GM21526 (cell line): ENCODE data around the gene REL.
A peak's percentile ranks its signal among the peaks of the same experiment; 100 is the strongest.

ENCODE experiments used
- ATAC-seq: cut with Tn5 transposase; IDR thresholded peaks from one replicate; pipeline ENCODE4 v1.9.1; 2021; ENCODE audit warnings: moderate library complexity; ENCODE audit not compliant: unreplicated experiment, low FRiP score

The REL gene

DNA sequence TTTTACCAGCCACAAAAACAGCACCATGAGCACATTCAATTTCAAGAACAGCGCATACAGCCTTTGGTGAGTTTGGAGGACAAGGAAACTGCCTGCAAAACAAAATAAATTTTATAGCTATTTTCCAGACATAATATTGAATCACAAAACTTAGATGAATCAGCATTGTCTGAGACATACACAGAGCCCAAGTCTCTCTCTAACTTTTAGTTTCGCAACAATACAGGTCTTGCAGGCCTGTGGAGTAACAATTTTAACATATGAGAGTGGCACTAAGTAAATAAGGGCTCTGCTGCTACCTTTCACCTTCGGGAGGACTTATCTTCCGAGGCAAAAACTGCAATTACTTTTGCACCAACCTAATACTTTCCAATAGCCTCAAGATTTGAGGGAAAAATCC, 80.1 kb downstream of the REL start:
- ATAC-seq = no peak

DNA sequence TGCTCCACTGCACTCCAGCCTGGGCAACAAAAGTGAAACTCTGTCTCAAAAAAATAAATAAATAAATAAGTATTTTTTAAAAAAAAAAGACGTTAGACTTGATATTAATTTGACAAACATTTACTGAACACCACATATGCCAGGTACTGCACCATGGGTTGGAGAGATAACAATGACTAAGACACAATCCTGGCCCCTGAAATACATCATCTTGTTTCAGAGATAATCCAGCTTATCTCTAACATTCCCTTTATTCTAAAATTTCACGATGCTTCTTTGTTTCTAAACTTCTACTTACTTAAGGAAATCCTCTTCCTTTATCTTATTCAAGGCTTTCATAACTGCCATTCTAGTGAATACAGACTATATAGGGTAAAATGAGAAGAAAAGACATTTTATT, 81.2 kb downstream of the REL start:
- no peak for ATAC-seq

DNA sequence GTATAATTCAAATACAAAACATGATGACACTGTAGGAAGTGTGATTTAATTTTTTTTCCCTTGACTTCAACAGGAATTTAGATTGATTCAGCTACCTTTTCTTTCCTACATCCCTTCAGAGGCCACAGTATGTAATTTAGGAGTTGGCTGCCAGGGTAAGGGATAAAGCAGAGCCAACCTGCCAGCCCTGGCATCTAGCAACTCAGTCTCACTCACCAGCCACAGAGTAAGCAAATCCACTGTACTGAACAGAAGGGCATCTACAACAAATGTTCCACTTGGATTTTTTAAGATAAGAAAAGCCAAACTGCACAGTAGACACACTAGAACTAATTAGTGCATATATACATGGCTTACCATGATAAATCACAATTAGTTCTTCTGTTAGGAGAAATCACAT, 81.8 kb downstream of the REL start:
- ATAC-seq = no peak

DNA sequence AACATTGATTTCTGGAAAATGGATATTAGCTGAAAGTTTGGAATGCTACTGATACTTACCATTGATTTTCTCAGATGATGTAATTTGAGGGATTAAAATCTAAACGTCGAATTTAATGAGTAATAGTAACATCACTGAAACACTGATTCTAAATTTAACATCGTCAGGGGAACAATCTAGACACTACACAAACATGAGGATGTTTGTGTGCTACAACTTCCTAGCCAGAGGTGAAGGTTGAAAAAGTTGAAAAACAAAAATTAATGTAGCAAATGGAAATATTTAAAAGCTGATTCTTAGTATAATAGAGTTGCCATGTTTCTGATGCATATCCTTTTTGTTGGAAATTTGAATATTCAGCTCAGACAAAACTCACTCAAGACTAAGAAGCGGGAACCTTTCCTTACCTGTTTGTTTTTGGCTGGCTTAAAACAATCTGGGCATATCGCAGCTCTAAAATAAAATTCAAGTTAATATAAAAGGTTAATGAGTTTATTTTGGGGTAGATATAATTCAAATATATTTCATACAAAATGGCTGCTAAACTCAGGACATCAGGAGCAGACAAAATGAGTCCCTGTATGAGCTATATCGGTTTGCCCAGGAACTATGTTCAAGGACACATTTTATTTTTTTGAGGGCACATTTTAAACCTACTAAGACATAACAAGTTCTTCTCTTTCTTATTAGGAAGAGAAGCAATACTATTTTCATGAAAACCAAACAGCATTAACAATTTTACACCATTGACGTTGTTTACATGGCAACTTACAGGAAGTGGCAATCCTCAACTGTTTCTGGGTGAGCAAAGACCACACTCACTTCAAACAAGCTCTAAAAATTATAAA, 83.5 kb downstream of the REL start:
- ATAC-seq = no peak

DNA sequence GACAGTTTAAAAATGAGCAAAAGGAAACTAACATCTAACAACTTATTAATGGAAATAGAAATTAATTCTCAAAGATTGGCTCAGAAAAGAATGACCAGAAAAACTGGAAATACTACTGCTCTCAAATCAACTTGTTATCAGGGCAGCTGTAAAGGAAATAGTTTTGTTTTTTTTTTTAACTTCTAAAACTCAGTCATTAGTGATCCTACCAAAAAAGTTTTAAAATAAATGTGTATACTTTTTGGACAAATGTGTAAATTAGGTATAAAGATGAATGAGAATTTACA, 84.1 kb downstream of the REL start:
- ATAC-seq = no peak

DNA sequence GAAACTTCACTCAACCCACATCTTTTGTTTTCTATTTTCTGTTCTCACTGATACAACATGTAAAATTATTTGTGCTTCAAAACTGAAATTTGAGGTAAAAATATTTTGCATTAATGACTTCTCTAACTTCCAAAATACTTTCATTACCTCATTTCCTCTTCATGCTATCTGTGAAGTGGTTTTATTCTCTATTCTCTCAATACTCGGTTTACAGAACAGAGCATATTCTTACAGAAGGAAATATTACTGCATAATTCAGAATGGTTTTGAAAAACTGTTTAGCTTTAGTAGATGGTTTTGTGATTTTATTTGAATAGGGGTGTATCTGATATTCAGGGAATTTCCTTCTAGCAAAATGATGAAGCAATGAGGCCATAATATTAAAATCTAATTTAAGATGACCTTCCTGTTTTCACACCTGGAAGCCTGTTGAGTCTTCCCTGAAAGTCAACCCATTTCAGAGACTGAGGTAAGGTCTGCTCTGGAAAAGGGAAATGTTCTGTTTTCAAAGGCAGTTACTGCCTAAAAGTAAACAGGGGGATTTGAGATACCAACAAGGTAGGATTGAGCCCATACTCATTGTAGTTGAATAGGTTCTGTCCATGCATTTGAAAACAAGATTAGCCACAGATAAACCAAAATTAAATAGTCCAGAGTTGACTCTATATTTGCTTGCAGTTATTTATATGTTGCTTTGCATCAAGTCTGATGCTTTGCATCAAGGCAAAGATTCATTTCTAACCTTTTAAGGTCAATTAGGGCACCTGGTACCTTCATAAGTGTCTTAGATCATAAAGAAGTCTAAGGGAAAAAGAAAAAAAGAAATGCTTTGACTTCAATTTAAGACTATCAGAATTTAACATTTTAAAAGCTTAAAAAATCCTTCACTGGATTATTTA, 85.4 kb downstream of the REL start:
- peak; percentile 60 for ATAC-seq

DNA sequence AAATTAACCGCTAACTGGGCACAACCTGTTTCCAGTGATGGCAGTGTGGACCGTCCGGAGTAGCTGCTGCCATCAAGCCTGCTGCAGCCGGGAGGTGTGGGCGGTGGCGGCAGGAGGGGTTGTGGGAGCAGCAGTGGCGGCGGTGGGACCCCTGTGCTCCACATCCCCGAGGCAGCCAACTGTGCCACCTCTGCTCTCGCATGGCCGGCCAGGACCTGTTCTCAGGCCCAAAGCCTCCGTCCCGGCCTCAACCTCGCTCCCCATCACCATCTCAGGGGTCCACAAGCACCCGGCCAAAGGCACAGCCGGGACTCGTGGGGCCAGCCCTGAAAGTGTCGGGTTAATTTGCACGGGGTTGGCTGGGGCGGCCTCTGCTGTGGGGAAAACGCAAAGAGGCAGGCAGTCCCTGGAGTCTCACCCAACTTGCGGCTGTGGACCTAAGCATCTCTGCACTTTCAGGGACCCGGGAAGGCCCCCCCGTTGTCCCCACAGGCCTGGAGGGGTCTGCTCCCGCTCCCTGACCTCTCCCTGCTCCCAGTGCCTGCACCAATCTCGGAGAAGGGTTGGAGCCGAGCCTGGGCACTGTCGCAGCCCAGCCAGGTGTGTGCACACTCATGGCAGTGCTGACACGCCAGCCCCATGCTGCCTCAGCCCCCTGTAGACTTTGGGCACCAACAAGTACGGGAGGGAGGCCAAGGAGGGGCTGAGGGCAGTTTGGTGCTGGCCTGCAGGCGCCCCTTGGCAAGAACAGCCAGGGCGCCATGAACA, 91.7 kb downstream of the REL start:
- no peak for ATAC-seq

DNA sequence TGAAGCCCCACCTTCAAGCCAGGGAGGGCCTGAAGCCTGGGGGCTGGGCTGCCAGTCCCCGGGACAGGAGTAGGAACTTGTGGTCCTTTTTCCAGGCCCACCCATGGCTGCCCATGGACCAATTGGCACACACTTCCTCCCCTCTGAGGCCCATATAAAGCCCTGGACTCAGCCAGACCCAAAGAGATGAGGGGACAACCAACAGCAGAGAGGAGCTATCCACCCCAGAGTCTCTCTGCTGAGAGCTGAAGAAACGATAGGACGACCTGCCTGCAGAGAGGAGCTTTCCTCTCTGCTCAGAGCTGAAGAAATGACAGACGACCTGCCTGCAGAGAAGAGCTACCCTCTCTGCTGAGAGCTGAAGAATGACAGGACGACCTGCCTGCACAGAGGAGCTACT, 92.3 kb downstream of the REL start:
- no peak for ATAC-seq

DNA sequence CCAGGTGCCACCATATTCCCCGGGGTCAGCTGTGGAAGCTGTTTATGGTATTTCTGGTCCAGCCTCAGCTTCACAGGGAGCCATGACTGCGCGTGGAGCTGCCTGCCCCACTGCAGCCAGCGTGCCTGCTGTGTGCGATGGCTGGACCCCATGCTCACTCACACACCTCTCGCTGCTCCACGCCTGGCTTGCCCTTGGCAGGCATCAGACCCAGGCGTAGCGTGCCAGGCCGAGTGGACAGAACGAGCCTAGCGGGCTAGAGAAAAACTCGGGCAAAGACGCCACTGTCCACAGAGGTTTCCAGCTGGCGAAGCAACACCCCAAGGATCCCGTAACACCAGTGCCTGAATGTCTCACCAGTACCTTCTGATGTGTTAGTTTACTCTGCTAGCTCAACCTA, 93.3 kb downstream of the REL start:
- no peak for ATAC-seq
